Activated CD8-positive, alpha-beta memory T cell treated with anti-CD3 and anti-CD28 coated beads, Interleukin-2, amount 50 U/mL, for 24 hours (primary cell): ENCODE measurements around the gene KDM4C.

Experiments
- DNase-seq: peaks from one replicate; pipeline ENCODE4 v3.0.0-alpha.2; 2020; ENCODE audit errors: extremely low read depth

The KDM4C gene

DNA sequence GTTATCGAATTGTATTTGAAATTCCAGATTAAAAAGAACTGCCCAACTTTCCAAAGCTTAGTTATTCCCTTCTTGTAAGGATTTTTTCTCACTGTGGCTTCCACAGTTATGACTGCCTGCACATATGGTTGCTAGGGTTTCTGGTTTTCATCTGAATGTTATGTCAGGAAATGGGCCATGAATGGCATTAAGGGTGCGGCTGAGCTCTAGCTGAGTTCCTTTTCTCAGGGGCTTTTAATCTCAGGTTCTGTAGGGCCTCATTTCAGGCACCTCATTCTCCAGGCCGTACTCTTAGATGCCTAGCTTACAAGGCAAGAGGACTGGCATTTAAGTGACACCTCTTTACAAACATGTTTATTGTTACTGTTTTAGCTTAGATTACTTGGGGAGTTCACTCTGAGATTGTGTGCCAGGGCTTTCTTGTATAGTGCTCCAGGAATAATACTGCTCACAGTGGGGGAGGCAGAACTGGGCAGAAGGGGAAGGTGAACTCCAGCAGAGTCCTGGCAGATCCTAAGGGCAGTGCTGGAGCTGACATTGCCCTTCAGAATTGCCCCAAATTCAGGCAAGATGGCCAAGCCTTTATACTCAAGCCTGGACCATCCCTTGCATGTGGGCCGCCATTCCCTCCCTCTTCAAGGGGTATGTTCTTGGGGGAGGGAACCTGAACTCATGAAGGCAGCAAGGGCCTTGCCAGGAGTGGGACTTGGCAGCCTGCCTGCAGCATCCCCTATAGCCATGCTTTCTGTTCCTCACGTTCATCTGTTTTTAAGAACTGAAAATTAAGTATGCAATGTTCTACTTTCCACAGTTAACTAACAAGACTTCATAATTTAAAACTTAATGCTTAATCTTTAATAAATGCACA, 111.5 kb downstream of the KDM4C start:
- DNase-seq: no peak

DNA sequence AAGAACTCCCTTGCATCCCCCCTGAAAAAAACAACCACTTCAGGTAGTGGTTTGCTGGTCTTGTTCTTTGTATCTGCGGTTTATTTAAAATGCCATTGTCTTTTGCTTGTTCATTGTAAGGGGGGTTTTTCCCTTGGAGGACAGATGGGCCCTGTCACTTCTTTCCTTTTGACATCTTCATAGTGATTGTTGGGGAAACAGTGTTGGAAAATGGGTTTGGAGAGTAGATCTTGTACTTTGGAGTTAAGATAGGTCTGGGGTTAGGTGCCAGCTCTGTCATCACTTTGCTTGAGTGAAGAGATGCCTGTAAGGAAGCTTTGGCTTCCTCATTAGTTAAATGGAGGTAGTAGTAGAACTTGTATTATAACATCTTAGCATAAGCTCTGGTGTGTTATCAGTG, 112.4 kb downstream of the KDM4C start:
- no peak for DNase-seq

DNA sequence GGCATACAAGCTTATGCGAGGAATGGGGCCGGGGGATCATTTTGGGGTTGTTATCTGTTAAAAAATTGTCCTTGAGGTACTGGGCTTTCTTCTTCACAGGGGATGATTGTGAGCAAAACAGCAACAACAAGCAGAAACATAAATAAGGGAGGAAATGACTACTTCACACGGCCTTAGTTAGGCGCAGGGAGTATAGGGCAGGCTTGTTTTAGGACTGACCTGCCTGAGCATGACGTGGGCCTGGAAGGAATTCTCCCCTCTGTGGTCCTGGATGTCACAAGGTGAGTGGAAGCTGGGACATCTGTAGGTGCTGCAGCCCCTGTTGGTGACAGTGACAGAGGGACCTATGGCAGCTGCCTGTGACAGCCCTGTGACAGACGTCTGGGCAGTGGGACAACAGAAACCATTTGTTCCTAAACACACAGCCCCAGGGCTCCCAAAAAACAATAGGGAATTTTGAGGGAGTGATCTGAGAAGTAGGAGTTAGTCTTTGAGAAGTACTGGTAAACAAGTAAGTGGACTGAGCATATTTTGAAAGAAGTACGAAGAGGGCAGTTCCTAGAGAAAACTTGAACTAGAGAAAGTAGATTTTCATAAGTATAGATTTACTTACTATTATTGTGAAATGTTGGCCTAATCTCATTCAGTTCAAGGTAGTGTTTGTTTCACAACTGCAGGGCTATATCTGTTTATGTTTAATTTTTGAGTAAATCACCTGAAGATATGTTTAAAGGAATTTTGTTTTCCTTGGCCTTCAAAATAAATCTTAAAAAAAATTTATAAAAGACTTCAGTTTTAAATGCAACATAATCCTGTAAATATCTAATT, 113.1 kb downstream of the KDM4C start:
- DNase-seq: no peak

DNA sequence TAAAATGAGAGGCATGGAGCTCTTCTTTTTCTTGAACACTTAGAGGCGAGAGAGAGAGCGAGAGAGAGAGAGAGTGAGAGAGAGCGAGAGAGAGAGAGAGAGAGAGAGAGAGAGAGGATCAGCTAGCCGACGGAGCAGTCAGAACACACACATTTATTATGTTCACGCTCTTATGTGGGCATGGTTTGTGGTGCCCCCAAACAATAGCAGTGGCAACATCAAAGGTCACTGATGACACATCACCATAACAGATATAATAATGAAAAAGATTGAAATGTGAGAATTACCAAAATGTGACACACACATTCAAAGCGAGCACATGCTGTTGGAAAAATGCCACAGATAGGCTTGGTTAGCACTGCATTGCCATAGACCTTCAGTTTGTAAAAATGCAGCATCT, 116.1 kb downstream of the KDM4C start:
- DNase-seq: no peak

DNA sequence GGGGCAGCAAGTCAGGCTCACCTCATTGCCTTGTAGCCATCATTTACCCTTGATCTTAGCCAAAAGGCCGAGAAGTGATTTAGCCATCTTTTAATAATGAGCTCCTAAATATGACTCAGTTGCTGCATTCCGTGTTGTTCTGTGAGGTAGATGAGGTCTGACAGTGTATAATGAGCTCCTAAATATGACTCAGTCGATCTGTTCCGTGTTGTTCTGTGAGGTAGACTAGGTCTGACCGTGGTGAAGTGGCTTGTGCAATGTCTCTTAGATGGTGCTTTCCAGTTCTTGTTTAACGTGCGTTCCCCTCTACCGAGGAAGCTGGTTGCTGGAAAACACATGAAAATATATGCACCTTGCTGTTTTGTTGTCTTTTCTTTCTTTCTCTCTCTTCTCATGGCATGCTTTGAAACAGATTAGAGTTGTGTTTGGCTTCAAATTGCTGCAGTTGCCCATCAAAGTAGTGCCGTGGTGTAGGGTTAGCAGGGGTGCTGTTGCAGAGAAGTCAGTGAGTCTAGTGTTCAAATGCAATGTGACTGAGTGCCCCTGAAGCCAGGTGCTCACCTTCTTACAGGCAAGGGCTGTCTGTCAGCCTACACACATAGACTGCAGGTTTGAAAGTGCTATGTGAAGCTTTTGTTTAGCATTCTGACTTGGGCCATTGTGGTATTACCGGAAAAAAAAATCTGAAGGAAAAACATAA, 118.6 kb downstream of the KDM4C start:
- DNase-seq: no peak

DNA sequence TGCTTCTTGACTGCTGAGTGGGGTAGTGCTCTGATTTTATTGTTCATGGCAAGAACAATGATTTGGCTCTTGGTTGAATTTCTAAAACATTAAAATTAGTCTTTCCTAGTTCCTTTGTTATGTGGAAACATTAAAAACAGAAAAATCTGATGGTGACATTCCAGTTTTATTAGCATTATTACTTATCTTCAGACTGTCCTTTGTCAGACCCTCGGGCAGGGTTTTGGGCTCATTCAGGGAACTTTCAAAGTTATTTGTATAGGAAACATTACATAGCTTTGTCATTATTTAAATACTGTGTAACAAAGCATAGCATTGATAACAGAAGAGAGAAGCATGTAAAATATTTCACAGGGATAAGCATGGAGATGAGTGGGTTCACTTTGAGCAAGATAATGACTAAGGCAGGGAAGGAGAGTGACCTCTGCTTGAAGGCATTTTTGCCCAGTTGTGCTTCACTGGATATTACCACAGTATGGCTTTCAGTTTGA, 119.9 kb downstream of the KDM4C start:
- no peak for DNase-seq

DNA sequence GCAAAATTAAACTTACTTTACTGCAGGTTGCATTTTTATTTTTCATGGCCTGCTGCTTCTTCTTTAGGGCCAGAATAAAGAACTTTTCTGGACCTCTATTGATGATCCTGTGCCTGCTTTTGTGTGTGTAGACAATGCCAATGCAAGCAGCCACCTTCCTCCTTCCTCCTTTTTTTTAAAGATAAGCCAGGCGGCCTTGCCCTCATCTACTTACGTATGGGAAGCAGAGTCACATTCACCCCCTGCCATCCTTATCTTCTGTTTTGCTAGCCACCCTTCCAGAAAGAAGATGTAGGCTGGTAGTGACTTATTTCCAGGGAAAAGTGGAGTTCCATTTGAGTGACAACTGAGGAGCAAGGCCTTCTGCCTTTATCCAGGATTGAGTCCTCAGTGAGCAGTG, 122.9 kb downstream of the KDM4C start:
- DNase-seq: no peak

DNA sequence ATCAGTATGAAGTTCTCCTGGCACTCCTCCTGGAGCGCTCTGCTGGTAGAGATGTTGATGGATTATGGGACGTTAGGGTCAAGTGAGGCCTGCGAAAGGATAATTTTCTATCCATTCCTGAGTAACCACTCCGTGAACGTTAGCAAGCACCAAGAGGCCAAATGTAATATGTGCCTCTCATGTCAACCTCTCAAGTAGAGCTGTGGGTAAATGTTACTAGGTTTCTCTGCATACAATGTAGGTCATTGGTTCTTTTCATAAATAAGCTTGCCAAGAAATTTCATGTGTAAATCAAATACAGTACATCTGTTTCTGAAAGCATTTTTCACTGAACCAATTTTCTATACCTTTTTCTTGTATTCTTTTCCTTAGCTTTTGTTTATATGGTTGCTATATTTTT, 126.3 kb downstream of the KDM4C start:
- no peak for DNase-seq

DNA sequence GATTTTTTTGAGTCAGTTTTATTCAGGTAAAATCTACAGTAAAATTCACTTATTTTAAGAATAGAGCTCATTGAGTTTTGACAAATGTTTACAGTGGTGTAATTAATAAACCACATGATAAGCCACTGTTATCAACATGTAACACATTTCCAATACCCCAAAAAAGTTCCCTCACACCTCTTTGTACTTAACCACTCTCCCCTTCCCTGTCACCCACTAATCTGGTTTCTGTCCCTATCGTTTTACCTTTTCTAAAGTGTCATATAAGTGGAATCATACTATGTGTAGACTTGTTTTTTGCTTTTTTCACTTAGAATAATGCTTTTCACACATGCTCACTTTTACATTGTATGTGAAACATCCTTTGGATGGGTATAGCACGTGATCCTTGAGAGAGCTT, 127.2 kb downstream of the KDM4C start:
- no peak for DNase-seq

DNA sequence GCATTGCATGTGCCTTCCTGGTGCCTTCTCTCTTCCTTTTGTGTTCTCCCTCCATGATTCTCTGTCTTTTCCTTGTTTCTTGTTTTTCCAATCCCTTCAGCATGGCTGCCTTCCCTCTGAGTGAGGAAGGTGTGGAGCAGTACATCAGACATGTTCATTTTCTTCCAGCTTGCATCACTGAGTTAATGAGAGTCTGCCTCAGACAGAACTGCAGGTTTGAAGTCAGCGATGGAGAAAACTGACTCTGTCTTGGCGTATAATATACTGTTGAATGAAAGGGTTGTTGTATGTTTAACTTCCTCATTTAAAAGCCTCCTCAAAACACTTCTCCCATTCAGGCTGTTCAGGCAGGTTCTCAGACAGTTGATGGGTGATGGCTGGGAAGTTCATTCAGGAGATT, 129.3 kb downstream of the KDM4C start:
- no peak for DNase-seq

DNA sequence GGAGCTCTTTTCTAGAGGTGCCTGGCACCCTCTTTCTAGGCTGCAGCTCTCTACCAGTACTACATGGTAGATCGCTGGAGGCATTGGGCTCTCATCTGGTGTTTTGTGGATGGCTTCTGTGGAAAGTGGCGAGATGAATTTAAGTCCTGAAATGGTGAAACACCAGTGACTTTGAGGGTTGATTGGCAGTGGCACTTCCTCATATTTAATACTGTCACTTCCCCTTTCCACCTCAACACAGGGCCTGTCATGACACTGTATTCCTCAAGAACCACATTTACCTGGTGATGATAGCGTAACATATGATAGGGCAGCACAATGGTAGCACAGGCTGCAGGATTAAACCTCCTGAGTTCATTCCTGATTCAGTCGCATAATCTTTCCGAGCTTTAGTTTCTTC, 132.1 kb downstream of the KDM4C start:
- no peak for DNase-seq

DNA sequence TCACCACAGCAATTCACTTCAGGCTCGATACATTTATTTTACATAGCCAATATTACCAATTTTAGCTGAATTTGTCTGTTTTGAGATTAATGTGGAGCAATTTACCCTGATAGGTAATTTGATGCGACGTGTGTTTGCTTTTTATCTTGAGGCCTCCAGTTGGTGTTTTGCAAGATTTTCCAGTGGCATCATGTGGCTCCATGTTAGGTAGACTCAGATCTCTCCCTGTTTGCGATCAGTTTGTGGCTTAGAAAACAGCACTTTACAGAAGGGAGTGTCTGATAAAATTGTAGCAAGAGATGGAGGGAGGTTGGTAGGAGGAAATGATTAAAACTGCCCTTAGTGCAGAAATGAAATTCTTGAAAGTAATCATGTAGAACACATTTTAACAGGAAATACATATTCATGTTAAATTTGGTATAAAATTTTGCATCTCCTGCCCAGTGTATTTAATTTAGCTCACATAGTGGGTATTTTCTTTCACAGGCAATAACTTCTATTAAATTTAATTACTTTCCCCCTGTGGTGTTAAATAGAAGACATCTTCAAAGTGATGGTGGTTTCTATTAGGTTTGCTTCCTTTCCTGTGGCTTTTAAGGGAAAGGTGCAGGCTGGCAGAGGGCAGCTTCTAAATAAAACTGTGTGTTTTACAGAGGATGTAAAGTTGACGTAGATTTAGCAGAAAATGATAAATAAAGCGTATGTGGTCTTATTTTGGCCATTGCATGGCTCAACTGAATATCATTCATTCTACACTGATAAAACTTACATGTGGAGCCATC, 135.8 kb downstream of the KDM4C start:
- DNase-seq: no peak

DNA sequence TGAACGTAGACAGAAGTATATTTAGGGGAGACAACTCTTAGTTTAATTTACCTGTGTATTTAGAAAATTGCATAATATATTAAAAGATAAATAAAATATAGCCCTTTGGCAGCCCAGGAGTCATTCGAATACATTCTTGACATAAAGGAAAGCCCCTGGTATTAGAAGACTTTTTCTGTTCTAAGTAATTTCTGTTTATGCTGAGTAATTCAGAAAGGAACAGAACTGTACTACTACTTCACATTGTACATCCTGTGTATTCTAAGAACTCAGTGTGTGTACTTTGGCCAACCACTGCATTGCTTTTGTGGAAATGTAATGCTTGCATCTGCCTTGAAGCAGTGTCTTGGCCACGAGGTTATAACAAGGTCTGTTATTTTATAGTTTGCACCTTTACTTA, 136.4 kb downstream of the KDM4C start:
- DNase-seq: no peak

DNA sequence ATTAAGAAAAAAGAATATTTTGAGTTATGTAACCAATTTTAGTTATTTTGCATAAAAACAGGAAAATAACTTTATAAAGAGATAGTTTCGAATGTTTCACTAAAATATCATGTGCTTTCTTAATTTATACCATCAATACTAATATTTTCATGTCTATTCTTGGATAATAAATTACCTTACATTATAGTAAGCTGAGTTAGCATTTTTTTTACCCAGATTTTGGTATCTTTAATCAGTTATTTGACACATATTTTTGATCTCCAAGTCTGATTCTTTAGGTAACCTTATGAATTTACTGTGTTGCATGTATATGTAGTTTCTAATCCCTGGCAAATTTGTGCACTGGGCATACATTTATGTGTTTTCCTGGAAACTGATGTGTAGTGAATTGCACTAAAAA, 138.0 kb downstream of the KDM4C start:
- DNase-seq: no peak

DNA sequence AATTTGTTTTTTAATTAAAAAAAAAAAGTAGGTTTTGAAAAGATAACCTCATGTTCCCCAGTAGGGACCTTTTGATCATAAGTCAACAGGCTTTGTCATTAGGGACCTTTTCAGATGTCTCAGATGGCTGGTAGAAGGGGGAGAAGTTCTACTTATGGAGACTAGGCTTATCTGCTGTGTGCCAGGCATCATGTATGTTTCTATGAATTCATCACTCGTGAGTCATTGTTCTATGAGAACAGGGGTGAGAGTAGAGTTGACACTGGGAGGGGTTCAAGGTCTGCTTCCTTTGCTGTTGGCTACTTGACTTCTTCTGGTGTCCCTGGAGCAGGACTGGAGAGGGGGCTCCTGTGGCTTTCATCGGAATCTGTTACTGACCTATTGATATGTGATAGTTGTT, 138.8 kb downstream of the KDM4C start:
- DNase-seq: no peak

DNA sequence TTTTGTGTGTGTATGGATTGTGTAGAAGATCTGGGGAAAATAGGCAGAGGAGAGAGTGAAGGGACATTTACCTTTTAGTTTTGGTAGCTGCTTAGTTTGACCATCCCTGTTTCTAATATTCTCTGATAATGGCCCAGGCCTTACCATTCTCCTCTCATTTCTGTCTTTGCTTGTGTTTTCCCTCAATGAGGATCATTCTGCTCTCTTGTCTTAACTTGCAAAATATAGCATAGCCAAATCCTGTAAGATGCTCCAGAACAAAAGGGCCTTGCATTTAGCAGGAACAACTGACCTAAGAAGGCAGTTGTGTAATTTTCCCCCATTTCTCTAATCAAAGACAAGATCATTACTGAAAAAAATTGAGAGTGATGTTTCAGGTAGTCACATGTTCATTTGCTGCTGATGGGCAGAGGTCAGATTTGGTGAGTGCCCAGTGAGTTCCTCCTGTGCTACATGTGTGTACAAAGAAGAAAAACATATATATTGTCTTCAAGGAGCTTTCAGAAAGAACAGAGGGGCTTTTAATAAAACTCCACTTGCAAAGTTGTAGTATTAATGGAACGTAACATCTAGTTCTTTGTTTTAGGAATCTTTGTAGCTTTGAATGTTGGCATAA, 139.5 kb downstream of the KDM4C start:
- DNase-seq: no peak

DNA sequence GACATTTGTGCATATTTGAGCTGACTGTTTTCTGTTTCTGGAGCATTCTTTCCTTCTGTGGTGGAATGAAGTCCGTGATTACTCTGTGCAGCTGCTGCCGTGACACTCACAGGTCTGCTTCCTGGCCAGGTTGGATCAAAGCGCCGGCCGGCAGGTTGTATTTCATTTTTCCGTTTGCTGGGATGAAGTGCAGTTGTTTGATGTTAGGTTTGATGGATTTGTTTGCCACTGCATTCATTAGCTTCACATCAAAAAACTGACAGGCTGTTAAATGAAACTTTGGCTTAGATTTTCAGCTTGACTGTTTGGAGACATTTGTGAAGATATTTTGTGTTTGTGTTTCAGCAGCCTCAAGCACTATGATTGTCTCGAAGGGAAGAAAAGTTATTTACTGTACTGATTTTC, 140.1 kb downstream of the KDM4C start:
- DNase-seq: no peak

DNA sequence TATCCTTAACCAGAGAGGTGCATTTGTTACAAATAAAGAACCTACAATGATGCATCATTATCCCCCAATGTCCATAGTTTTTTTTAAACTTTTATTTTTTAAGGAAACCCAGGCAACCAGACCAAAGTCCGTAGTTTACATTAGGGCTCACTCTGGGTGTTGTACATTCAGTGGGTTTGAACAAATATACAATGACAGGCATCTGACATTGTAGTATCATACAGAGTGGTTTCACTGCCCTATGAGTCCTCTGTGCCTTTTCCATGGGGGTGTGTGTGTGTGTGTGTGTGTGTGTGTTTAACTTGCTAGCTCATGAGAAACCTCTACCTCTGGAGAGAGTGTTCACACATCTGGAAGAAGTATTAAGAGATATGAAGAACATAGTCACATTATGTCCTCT, 141.5 kb downstream of the KDM4C start:
- no peak for DNase-seq

DNA sequence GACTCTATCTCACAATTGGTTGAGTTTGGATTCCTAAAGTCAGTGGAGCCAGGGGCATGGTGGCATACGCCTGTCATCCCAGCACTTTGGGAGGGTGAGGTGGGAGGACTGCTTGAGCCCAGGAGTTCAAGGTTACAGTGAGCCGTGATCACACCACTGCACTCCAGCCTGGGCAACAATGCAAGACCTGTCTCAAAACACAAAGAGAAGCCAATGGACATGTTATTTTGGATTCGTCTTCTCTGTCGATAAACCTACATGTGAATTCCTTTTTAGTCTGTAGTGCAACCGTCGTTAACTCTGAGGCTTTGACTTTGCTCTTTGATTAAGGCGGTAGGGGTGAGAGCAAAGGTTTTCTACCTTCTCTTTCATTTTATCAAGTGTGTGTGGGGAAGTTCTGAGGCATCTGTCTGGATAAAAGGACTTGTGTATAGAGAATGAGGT, 142.7 kb downstream of the KDM4C start:
- no peak for DNase-seq

DNA sequence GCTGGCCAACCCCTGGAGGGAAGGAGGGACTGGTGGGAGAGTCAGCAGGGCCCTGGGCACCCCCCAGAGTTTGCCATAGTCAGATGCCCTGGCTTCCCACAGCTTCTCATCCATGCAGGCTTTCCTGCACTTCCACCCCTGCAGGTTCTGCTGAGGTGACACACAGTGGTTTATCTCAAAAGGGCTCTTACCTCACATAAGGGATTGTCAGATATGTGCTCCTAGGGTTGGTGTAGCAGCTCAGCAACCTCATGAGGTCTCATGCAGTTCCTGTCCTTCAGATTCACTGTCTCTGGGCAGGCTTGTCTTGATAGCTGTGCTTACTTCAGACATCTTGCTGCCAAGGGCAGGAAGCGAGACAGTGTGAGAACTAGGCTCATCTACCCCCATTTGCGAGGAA, 143.4 kb downstream of the KDM4C start:
- DNase-seq: no peak

DNA sequence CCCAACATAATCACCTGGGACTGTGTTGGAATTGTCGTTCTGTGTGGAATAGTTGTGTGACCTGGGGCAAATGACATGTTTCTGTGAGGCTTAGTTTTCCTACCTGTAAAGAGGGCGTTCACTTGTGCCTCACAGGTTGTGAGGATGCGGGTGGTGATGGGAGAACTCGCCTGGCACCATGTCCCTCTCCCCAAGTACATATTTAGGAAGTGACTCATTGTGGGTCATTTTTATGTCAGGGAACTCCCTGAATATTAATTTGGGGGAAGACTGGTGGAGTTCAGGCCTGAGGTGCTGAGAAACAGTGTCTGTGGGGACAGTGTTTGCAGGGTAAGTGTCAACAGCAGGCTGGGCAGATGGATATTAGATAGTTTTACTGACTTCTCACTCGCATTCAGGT, 144.7 kb downstream of the KDM4C start:
- DNase-seq: no peak
